Karpas-422 (cell line): ENCODE results near the gene TNS1. TPM values are rescaled to one million over a fixed set of nuclear protein-coding genes. Genes with fewer than 3 reads are reported as not detected.
"Not testable (repeated sequence)": the region's sequence is repeated elsewhere in the genome, so short reads cannot be mapped to it uniquely, and the experiment has no call there.

ENCODE experiments used
- DNase-seq: peaks from one replicate; pipeline ENCODE4 v3.0.0-alpha.2; 2015
- H2AFZ ChIP-seq: fragments of 200-600 bp; sonication (generic); 2 replicates; pipeline ENCODE4 v1.6.1; 2014; ENCODE audit warnings: antibody characterized with exemption, low read length, mixed read lengths
- H3K27ac ChIP-seq: fragments of 200-600 bp; sonication (generic); 2 replicates; pipeline ENCODE4 v1.5.1; 2014; ENCODE audit warnings: mild to moderate bottlenecking, low read length, moderate library complexity
- H3K27me3 ChIP-seq: fragments of 200-600 bp; sonication (generic); 2 replicates; pipeline ENCODE4 v1.6.1; 2014; ENCODE audit warnings: low read length, mixed read lengths
- H3K36me3 ChIP-seq: fragments of 200-600 bp; sonication (generic); 2 replicates; pipeline ENCODE4 v1.6.1; 2014; ENCODE audit warnings: low read length, mixed read lengths; ENCODE audit not compliant: insufficient read depth
- H3K4me1 ChIP-seq: fragments of 200-600 bp; sonication (generic); 2 replicates; pipeline ENCODE4 v1.6.1; 2014; ENCODE audit warnings: mild to moderate bottlenecking, low read length, mixed read lengths
- H3K4me2 ChIP-seq: fragments of 200-600 bp; sonication (generic); 2 replicates; pipeline ENCODE4 v1.6.1; 2014; ENCODE audit warnings: low read length, low read depth, mild to moderate bottlenecking; ENCODE audit not compliant: poor library complexity, severe bottlenecking
- H3K4me3 ChIP-seq: fragments of 200-600 bp; sonication (generic); 2 replicates; pipeline ENCODE4 v1.5.1; 2014; ENCODE audit warnings: mild to moderate bottlenecking, antibody characterized with exemption, low read length, mixed read lengths
- H3K79me2 ChIP-seq: fragments of 200-600 bp; sonication (generic); 2 replicates; pipeline ENCODE4 v1.6.1; 2014; ENCODE audit warnings: mild to moderate bottlenecking, low read length, mixed read lengths
- H3K9ac ChIP-seq: fragments of 200-600 bp; sonication (generic); 2 replicates; pipeline ENCODE4 v1.6.0; 2014; ENCODE audit warnings: low read length
- H3K9me2 ChIP-seq: fragments of 200-600 bp; sonication (generic), shearing (Covaris generic); replicated peaks from 2 replicates; pipeline ENCODE4 v1.6.0; 2014; ENCODE audit warnings: mild to moderate bottlenecking, low read length, moderate library complexity; ENCODE audit not compliant: insufficient read depth
- H3K9me3 ChIP-seq: fragments of 300-700, 200-600 bp; sonication (generic); 2 replicates; pipeline ENCODE4 v1.6.1; 2014; ENCODE audit warnings: low read length, mixed read lengths
- H4K20me1 ChIP-seq: fragments of 200-600 bp; sonication (generic); 2 replicates; pipeline ENCODE4 v1.6.1; 2014; ENCODE audit warnings: mild to moderate bottlenecking, antibody characterized with exemption, low read length, low read depth; ENCODE audit not compliant: insufficient read depth
- total RNA-seq: library from RNA; depleted of rRNA; stranded (reverse); fragments of >200 nt; shearing (Covaris generic); gene quantifications from 2 replicates; pipeline ENCODE4 v1.2.3, GENCODE V29; 2014; ENCODE audit warnings: low replicate concordance; rRNA removed

TNS1 gene
- total RNA-seq: 1.7 TPM in 1 of 2 replicates, not detected in the other

DNA sequence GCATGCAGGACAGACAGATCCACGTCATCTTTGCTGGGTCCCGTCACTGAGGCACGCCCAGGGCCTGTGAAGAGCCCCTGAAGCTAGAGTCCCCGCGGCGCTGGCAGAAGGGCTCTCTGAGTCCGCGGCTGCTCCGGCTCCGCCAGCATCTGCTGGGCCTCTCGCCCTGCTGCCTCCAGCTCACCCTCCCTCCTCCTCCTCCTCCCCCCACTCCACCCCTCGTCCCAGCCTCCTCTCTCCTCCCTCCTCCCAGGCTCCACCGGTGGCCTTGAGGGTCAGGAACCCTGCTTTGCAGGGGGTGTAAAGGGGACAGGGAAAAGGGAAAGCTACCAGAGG, at the start of gene TNS1:
TNS1 (minus strand) TSS at position 151 of the 336 bp plus-strand sequence; CDS start at position 28, 123 bp downstream.
- H3K4me2 ChIP-seq: no peak within 1 kb of the TSS
- H4K20me1 ChIP-seq: no peaks in the 10 kb centered on the region
- no peak within 1 kb of the TSS for H3K4me3 ChIP-seq
- H2AFZ ChIP-seq: no peak within 1 kb of the TSS
- no peak within 1 kb of the TSS for H3K9ac ChIP-seq
- no peaks in the 10 kb centered on the region for H3K27me3 ChIP-seq
- no peaks in the 10 kb centered on the region for H3K4me1 ChIP-seq
- no peaks in the 10 kb centered on the region for H3K9me2 ChIP-seq
- DNase-seq: no peak
- no peaks in the 10 kb centered on the region for H3K9me3 ChIP-seq
- no peaks in the 10 kb centered on the region for H3K36me3 ChIP-seq
- H3K79me2 ChIP-seq: no peaks in the 10 kb centered on the region
- H3K27ac ChIP-seq: no peak within 1 kb of the TSS

DNA sequence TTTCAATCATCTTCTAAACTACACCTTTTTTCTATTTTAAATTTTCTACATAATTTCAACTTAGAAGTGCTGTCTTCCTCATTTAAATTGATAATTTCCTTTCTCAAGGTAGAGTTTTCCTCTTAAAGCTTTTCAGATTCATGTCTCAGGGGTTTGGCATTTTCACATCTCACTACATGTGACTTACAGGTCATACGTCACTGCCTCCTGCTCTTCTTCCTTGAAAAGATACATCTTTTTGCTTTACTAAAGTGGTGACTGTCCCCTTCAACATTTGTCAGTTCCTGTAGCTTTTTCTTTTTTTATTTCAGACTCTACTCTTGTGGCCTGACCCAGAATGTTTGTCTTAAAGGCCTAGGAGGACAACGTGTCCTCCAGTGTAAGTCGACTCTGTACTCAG, 49.1 kb upstream of the TNS1 start:
- H3K36me3 ChIP-seq: no peaks in the 10 kb centered on the region
- no peaks in the 10 kb centered on the region for H4K20me1 ChIP-seq
- DNase-seq: no peak
- H3K9ac ChIP-seq: no peak overlapping the region
- no peak overlapping the region for H3K27ac ChIP-seq
- no peaks in the 10 kb centered on the region for H3K9me2 ChIP-seq
- no peak overlapping the region for H2AFZ ChIP-seq
- no peak overlapping the region for H3K4me3 ChIP-seq
- H3K4me2 ChIP-seq: no peak overlapping the region
- H3K9me3 ChIP-seq: no peaks in the 10 kb centered on the region
- no peaks in the 10 kb centered on the region for H3K79me2 ChIP-seq
- no peaks in the 10 kb centered on the region; the same call in none of the 2 replicates for H3K27me3 ChIP-seq
- H3K4me1 ChIP-seq: no peaks in the 10 kb centered on the region

DNA sequence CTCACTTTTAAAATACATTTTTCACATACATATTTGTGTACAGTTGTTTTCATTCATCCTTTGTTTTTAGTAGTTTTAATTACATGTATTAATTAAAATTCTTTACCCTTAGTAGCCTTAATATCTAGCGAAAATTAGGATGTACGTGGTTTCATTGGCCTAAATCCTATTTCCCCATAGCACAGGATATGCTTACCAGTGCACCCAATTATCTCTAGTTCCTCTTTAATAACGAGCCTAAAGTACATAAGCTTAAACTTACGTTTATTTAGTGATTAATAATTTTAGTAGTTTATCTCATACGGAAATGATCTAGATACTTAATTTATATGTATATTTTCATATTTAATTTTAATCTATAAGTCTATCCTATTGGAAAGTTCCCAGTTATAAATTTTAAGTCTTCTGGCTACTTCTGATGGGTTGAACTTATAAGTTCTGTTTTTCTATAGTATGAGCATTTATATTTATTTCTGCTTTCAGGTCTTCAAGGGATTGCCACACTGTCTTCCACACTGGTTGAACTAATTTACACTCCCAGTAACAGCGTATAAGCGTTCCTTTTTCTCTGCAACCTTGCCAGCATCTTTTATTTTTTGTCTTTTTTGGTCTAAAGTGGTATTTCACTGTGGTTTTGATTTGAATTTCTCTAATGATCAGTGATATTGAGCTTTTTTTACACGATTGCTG, 44.9 kb upstream of the TNS1 start:
- Histone ChIP-seq H3K36me3 (no peaks in the 10 kb centered on the region), H3K79me2 (no peaks in the 10 kb centered on the region), H2AFZ (no peak overlapping the region), H3K27me3 (no peaks in the 10 kb centered on the region; the same call in none of the 2 replicates), H3K9me3 (no peaks in the 10 kb centered on the region), H3K27ac (no peak overlapping the region), H3K9me2 (no peaks in the 10 kb centered on the region), H3K9ac (no peak overlapping the region), H4K20me1 (no peaks in the 10 kb centered on the region), H3K4me3 (no peak overlapping the region), H3K4me1 (peaks cover 5% of the 10 kb centered on the region; the same call in 1 of the 2 replicates), H3K4me2 (no peak overlapping the region)
- DNase-seq: peak; percentile 51

GRCh38 chr2:218046238-218046637, 43.4 kb upstream of the TNS1 start:
- peak; percentile 50 for DNase-seq
- H3K4me1 ChIP-seq: peaks cover 5% of the 10 kb centered on the region; the same call in 1 of the 2 replicates
- no peak overlapping the region for H2AFZ ChIP-seq
- H3K4me2 ChIP-seq: no peak overlapping the region
- H3K36me3 ChIP-seq: no peaks in the 10 kb centered on the region
- no peak overlapping the region for H3K9ac ChIP-seq
- H3K27ac ChIP-seq: no peak overlapping the region
- H3K27me3 ChIP-seq: no peaks in the 10 kb centered on the region; the same call in none of the 2 replicates
- H4K20me1 ChIP-seq: no peaks in the 10 kb centered on the region
- H3K9me3 ChIP-seq: no peaks in the 10 kb centered on the region
- H3K9me2 ChIP-seq: no peaks in the 10 kb centered on the region
- H3K79me2 ChIP-seq: no peaks in the 10 kb centered on the region
- H3K4me3 ChIP-seq: no peak overlapping the region

DNA sequence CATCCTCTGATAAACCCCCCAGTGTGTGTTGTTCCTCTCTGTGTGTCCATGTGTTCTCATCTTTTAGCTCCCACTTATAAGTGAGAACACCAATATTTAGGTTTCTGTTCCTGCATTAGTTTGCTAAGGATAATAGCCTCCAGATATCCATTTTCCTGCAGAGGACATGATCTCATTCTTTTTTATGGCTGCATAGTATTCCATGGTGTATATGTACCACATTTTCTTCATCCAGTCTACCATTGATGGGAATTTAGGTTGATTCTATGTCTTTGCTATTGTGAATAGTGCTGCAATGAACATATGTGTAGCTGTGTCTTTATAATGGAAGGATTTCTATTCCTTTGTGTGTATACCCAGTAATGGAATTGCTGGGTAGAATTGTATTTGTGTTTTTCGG, 41.8 kb upstream of the TNS1 start:
- H2AFZ ChIP-seq, H3K79me2 ChIP-seq, H3K27ac ChIP-seq, H3K4me2 ChIP-seq, H3K4me3 ChIP-seq, H3K9me3 ChIP-seq, H4K20me1 ChIP-seq, H3K4me1 ChIP-seq, H3K9ac ChIP-seq, H3K36me3 ChIP-seq, DNase-seq, H3K27me3 ChIP-seq, H3K9me2 ChIP-seq: not testable (repeated sequence)

DNA sequence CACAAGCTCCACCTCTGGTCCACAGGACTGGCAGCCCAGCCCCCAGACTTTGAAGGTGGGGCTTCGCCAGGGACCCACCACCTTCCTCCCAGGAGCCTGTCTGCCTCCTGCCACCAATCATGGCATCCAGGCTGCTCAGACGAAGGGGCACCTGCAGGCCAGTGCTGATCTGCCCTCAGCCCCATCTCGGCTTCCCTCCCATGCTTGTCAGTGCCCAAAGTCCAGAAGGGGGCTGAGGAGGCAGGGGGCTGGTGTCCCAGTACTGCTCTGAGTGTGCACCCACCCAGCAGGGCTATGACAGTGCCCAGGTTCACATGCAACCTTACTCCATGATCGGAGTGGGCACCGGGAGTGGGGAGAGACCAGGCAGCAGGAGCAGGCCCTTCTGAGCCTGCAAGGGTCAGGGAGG, 40.9 kb upstream of the TNS1 start:
- Histone ChIP-seq H3K9me3 (no peaks in the 10 kb centered on the region), H3K36me3 (no peaks in the 10 kb centered on the region), H4K20me1 (no peaks in the 10 kb centered on the region), H3K27me3 (no peaks in the 10 kb centered on the region; the same call in 1 of the 2 replicates), H3K9me2 (no peaks in the 10 kb centered on the region), H2AFZ (no peak overlapping the region), H3K4me1 (peaks cover 5% of the 10 kb centered on the region; the same call in 1 of the 2 replicates), H3K27ac (no peak overlapping the region), H3K79me2 (no peaks in the 10 kb centered on the region), H3K9ac (no peak overlapping the region), H3K4me3 (no peak overlapping the region), H3K4me2 (no peak overlapping the region)
- DNase-seq: no peak

GRCh38 chr2:218043100-218043499, 40.3 kb upstream of the TNS1 start:
- H3K4me2 ChIP-seq: no peak overlapping the region
- H2AFZ ChIP-seq: no peak overlapping the region
- H3K9me2 ChIP-seq: no peaks in the 10 kb centered on the region
- H3K79me2 ChIP-seq: no peaks in the 10 kb centered on the region
- no peak for DNase-seq
- no peak overlapping the region for H3K4me3 ChIP-seq
- no peak overlapping the region for H3K27ac ChIP-seq
- H3K9ac ChIP-seq: no peak overlapping the region
- peaks cover 5% of the 10 kb centered on the region; the same call in 1 of the 2 replicates for H3K4me1 ChIP-seq
- no peaks in the 10 kb centered on the region; the same call in 1 of the 2 replicates for H3K27me3 ChIP-seq
- no peaks in the 10 kb centered on the region for H4K20me1 ChIP-seq
- H3K36me3 ChIP-seq: no peaks in the 10 kb centered on the region
- H3K9me3 ChIP-seq: no peaks in the 10 kb centered on the region

DNA sequence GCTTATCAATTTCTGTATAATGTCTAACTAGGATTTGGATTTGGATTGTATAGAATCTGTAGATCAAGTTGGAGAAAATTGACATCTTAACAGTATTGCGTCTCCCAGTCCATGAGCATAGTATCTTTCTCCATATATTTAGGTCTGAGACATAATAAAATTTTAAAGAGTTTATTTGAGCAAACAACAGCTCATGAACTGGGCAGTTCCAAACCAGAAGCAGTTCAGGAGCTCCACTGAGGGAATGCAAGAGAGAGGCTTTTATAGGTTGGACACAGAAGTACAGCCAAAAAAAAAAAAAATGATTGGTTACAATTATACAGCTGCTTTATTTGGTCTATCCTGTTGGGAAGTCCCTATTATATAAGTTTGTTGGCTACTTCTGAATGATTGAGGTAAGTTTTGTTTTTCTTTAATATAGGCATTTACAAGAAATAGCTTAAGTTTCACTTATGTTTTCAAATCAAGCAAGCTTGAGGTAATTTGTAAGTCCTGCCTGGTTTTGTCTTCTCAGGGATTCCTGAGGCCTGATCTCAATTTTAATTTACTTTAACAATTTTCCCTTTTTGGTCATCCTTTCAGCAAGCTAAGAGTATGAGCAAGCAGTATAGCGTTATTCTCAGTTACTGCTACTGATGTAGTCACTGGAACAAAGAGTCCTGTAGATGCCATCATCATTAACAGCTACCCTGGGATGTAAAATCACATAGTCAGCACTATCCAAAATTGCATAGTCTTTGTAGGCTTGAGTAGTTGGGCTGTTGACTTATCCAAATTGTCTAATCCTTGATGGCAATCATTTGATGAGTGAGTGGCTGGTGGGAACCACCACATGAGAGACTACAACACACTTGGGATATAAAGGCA, 38.7 kb upstream of the TNS1 start:
- Histone ChIP-seq H3K27ac (no peak overlapping the region), H3K27me3 (no peaks in the 10 kb centered on the region), H3K9me3 (no peaks in the 10 kb centered on the region), H4K20me1 (no peaks in the 10 kb centered on the region), H3K36me3 (no peaks in the 10 kb centered on the region), H3K4me1 (peaks cover 5% of the 10 kb centered on the region; the same call in 1 of the 2 replicates), H3K9ac (no peak overlapping the region), H3K79me2 (no peaks in the 10 kb centered on the region), H3K4me2 (no peak overlapping the region), H3K4me3 (no peak overlapping the region), H3K9me2 (no peaks in the 10 kb centered on the region), H2AFZ (no peak overlapping the region)
- DNase-seq: no peak
